K562 (cell line): ENCODE data around the gene TBC1D3H.
"Not testable (repeated sequence)": the region's sequence is repeated elsewhere in the genome, so short reads cannot be mapped to it uniquely, and the experiment has no call there.

ENCODE experiments used
- CHD2 ChIP-seq: IDR thresholded peaks from 2 replicates; pipeline ENCODE4 v1.6.1; 2011; ENCODE audit warnings: low read depth, low read length
- MEF2D ChIP-seq: conservative IDR thresholded peaks from 2 replicates; pipeline ENCODE4 v1.6.1; 2016; ENCODE audit warnings: low read depth, missing genetic modification characterization, missing compliant biosample characterization
- NR1H2 ChIP-seq: sonication (generic); formaldehyde crosslinking; IDR thresholded peaks from 2 replicates; pipeline ENCODE4 v1.4.0; 2020; ENCODE audit warnings: mild to moderate bottlenecking, missing genetic modification reagents
- NR2F6 ChIP-seq: fragments of 450-650 bp; formaldehyde crosslinking; IDR thresholded peaks from 2 replicates; pipeline ENCODE4 v1.4.0; 2020; ENCODE audit warnings: mild to moderate bottlenecking
- RAD21 ChIP-seq, 2 experiments: fragments of 250-450 bp in 1 of 2; fragments of 450-650 bp in 1 of 2; sonication (Bioruptor Pico) in 1 of 2; formaldehyde crosslinking in 1 of 2; IDR thresholded peaks in 1 of 2; conservative IDR thresholded peaks in 1 of 2; 2 replicates each; pipeline versions ENCODE4 v1.4.0 to v1.8.0; 2020 to 2022; ENCODE audit warnings: mild to moderate bottlenecking in 2 of 2, moderate library complexity in 1 of 2
- SMARCA4 ChIP-seq: fragments of 450-650 bp; IDR thresholded peaks from 2 replicates; pipeline ENCODE4 v1.6.1; 2016
- ZBTB17 ChIP-seq: fragments of 450-650 bp; formaldehyde crosslinking; IDR thresholded peaks from 2 replicates; pipeline ENCODE4 v1.4.0; 2020; ENCODE audit warnings: mild to moderate bottlenecking
- TF ChIP-seq, protein P1 (sequence below): fragments of 150-350 bp; conservative IDR thresholded peaks from 2 replicates; pipeline ENCODE4 v1.6.1; 2014; ENCODE audit warnings: low read length

DNA sequence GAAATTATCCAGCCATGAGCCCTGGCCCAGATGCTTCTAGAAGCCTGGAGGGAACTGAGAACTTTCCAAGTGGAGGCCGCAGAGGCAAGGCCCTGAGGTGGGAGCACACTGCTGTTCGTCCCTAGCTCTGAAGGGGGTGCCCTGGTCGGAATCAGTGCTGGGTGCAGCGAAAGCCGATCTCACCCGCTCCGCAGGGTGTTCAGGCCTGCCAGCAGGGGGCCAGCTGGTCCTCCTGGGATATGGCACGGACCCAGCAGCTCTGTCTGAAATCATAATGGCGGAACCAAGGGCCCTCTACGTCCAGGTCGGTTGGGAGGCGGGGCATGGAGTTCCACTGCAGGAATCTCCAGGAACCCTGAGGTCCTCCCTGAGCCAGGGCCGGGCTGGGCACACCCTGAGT lies 40.7 kb upstream of the TBC1D3H start:
- not testable (repeated sequence) for TF ChIP-seq CHD2; MEF2D (tag); SMARCA4; NR1H2; NR2F6; ZBTB17; RAD21 (CRISPR knock-in tag; conservative IDR thresholded peaks at IDR 0.05 in 1 of 2, IDR thresholded peaks at IDR 0.05 in 1 of 2)
- TF ChIP-seq, protein P1, sequence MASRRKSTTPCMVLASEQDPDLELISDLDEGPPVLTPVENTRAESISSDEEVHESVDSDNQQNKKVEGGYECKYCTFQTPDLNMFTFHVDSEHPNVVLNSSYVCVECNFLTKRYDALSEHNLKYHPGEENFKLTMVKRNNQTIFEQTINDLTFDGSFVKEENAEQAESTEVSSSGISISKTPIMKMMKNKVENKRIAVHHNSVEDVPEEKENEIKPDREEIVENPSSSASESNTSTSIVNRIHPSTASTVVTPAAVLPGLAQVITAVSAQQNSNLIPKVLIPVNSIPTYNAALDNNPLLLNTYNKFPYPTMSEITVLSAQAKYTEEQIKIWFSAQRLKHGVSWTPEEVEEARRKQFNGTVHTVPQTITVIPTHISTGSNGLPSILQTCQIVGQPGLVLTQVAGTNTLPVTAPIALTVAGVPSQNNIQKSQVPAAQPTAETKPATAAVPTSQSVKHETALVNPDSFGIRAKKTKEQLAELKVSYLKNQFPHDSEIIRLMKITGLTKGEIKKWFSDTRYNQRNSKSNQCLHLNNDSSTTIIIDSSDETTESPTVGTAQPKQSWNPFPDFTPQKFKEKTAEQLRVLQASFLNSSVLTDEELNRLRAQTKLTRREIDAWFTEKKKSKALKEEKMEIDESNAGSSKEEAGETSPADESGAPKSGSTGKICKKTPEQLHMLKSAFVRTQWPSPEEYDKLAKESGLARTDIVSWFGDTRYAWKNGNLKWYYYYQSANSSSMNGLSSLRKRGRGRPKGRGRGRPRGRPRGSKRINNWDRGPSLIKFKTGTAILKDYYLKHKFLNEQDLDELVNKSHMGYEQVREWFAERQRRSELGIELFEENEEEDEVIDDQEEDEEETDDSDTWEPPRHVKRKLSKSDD = not testable (repeated sequence)
